GM10248 (cell line): ENCODE measurements around the gene SLC22A15.

Source experiments
- CTCF ChIA-PET: fragments of 300-600 bp; sonication (Branson Sonifier 250); formaldehyde crosslinking; extraction: SDS; loops from one replicate; lab custom pipeline; 2021; ENCODE audit warnings: antibody characterized with exemption; lab: Yijun Ruan, JAX
- POLR2A ChIA-PET: fragments of 350-650 bp; sonication (Branson Sonifier 250); formaldehyde crosslinking; extraction: SDS; loops from one replicate; lab custom pipeline; 2020; ENCODE audit warnings: antibody characterized with exemption; lab: Yijun Ruan, JAX
- DNase-seq: peaks from one replicate; pipeline ENCODE4 v3.0.0; 2012; ENCODE audit errors: extremely low spot score
- CTCF ChIP-seq: IDR thresholded peaks from 2 replicates; pipeline ENCODE4 v1.5.1; 2012; ENCODE audit warnings: mild to moderate bottlenecking, low read depth; ENCODE audit errors: extremely low read depth, missing control alignments, control extremely low read depth

The SLC22A15 gene

DNA sequence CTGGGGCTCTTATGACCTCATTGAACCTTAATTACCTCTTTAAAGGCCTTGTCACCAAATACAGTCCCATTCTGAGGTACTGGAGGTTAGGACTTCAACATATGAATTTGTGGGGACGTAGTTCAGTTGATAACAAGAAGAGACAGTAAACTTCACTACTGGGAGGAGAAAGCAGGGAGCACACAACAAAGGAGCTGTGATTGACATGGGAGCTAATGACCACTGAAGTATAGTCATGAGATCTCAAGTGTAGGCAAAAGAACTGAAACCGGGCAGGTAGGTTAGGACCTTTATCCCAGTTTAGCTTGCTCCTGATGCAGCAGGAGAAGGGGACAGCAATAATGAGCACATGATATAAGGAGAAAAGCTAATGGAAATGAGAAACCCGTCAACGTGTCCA, 123.1 kb downstream of the SLC22A15 start:
- CTCF ChIA-PET, result interaction anchor here (0.9 to 1.5 kb wide), 2 partner anchors 10 to 23 kb away, joined by 3 read pairs; no protein-coding TSS in a partner anchor

DNA sequence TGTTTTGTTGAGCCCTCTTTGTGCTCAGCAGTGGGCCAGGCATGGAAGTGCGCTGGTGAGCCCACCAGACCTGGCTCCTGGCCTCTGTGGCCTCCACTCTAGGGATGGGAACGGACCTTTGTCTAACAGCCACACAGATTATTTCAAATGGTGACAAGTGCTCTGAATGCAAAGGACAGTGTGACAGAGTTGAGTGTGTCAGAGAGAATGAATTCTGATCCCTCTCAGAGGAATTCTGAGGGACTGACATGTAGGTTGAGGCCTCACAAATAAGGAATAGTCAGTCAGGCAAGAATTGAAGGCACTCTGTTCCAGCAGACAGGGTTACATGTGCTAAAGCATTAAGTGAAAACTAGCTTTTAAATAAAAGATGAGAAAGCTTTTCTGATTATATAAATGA, 123.6 kb downstream of the SLC22A15 start:
- no peak for TF ChIP-seq CTCF
- POLR2A ChIA-PET, result no interaction called here
- no peak for DNase-seq
- CTCF ChIA-PET, result interaction anchor here (0.9 to 1.5 kb wide), 2 partner anchors 11 to 23 kb away, joined by 3 read pairs; no protein-coding TSS in a partner anchor

More for the DNA sequence above, 123.1 kb downstream of the SLC22A15 start:
- no peak for DNase-seq
- no peak for TF ChIP-seq CTCF
- POLR2A ChIA-PET, result no interaction called here

DNA sequence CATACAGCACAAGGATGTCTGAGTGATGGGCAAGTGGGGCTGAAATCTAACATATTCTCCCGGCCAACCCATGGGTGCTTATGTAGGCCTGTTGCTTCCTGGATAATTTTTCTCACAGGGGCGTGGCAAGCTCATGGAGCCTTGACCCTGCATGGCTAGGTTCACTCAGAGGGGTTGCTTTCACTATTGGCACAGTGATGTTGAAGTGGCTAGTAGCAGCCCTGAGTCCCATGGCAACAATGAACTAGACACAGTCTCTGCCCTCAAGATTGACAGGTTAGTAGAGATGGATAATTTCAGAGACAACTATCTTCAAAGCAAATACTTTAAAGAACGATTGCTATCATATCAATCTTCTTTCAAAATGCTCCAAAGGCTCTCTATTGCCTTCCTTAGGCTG, 128.4 kb downstream of the SLC22A15 start:
- ChIA-PET CTCF (interaction anchor here (1.7 to 2.0 kb wide), 3 partner anchors 9 to 381 kb away, joined by 4 to 8 read pairs (median 5); no protein-coding TSS in a partner anchor), POLR2A (no interaction called here)
- DNase-seq, result no peak
- no peak for TF ChIP-seq CTCF

DNA sequence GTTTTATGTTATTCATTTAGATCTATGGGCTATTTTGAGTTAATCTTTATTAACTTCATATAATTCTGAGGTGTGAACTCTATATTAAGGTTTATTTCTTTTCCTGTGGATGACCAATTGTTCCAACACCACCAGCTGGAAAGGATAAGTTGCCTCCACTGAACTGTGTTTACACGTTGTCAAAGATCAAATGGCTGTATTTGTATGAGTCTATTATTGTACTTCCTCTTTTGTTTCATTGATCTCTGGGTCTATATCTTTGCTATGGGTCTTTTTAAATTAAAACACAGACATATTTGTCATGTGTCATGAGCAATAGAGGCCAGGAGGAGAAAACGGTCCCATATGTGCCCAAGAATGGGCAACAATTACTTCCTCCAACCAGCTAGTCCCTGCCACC, 129.7 kb downstream of the SLC22A15 start:
- ChIA-PET CTCF (interaction anchor here (1.2 to 2.1 kb wide), 2 partner anchors 12 to 21 kb away, joined by 3 to 6 read pairs; no protein-coding TSS in a partner anchor), POLR2A (no interaction called here)
- no peak for TF ChIP-seq CTCF

GRCh38 chr1:116106646-116107045, 130.3 kb downstream of the SLC22A15 start:
- DNase-seq, result no peak
- ChIA-PET CTCF (interaction anchor here (1.2 to 2.1 kb wide), 2 partner anchors 13 to 20 kb away, joined by 3 to 6 read pairs; no protein-coding TSS in a partner anchor), POLR2A (no interaction called here)
- TF ChIP-seq CTCF, result no peak

More for the DNA sequence above, 129.7 kb downstream of the SLC22A15 start:
- DNase-seq, result no peak

- CTCF ChIA-PET, result interaction anchor here (1.1 to 2.1 kb wide), 5 partner anchors 14 to 392 kb away, joined by 3 to 6 read pairs (median 3); no protein-coding TSS in a partner anchor
Measured at GRCh38 chr1:116107371-116107770, 131.1 kb downstream of the SLC22A15 start.

More at GRCh38 chr1:116107371-116107770, 131.1 kb downstream of the SLC22A15 start:
- POLR2A ChIA-PET, result no interaction called here
- TF ChIP-seq CTCF, result no peak
- DNase-seq, result no peak
